ENCODE measurements around the gene ARG2.

Gene ARG2

DNA sequence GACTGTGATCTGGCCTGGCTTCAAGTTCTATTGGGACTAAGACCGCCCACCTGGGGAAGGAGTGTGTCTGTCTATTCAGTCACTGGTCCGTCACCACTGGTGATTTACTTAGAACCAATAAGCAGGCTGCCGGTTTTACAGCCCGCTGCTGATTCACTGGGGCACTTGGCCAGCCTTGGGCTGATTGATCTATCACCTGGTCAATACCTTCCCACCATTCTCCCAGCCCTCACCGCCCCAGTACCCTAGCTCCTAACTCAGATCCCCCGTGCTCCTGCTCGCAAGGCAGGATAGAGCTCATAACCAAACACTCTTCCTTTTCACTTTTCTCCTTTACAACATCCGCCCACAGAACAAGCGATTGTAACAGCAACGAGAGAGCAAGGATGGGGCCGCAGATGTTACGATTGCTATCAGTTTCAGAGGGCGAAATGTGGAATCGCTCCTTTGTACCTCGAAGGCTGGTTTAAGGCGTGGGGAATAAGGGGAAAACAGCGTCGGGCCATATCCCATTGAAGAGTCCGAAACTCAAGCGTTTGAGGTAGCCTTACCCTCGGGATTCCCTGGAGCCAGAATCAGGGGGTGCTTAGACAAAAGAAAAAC is 75.2 kb downstream of the ARG2 start:
- DNase-seq: peak; percentile 86

DNA sequence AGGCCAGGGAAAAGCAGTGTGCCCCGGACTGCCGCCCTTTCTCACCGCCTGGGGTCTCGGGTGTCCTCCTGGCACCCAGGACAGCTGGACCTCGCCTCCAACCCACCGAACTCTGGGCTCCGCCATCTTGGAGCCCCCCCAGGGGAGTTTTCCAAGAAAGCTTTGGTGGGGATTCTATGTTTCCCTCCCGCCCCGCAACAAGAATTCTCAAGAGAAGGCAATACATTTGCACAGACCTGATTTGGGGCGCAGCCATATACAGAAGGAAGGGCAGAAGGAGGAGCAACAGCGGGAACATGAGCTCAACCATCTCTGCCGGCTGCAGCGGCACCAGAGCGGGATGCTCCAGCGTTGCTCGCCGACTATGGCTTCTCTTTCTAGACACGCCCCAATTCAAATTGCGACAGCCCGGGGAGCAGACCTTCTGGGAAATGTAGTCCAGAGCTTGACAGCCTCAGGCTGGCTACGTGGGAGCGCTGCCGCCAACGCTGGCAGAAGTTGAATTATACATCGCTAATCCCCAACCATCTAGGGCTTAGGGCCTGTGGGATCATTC is 75.8 kb downstream of the ARG2 start, which contains the start of gene RDH11:
Gene RDH11, minus strand, starts transcription at position 371 of the 556 bp plus-strand sequence. Its CDS starts 61 bp downstream, at position 310.
- peak; percentile 88 for DNase-seq

DNA sequence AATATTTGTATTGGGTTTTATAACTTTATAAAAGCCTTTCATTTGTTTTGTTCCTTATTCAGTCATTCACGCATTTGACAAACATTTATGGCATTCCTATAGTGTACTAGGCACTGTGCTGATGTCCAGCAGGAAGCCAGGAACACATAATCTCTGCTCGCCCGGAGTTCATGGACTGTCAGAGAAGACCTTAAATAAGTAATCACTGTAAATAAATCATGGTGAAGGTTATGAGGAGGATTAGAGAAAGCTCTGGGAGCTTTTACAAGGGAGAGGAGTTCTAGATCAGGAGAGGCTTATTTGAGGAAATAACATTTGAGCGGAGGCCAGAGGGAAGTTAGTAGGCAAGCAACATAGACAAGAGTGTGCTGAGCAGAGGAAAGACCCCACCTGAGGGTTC is 77.3 kb downstream of the ARG2 start:
- DNase-seq: no peak

DNA sequence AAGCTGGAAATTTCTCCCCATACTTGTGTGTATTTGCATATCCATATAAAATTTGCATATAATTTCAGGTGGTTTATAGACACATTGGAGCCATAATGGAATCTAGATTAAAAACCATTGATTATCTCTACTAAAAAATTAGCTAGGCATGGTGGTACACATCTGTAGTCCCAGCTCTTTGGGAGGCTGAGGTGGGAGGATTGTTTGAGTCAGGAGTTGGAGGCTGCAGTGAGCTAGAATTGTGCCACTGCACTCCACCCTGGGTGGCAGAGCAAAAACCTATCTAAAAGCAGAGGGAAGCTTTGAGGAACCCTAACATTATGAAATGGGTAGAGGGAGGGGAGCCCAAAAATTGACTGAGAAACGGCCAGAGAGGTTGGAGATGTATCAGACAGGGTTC is 78.5 kb downstream of the ARG2 start:
- DNase-seq: no peak
